NCI-H748 treated with DMSO at 0.1 percent for 48 hours (cell line): ENCODE results near the gene HIF1AN.
A peak's percentile ranks its signal among the peaks of the same experiment; 100 is the strongest.

Experiments
- DNase-seq: peaks from one replicate; lab custom pipeline; 2025; lab: John Stamatoyannopoulos, UW

The HIF1AN gene

DNA sequence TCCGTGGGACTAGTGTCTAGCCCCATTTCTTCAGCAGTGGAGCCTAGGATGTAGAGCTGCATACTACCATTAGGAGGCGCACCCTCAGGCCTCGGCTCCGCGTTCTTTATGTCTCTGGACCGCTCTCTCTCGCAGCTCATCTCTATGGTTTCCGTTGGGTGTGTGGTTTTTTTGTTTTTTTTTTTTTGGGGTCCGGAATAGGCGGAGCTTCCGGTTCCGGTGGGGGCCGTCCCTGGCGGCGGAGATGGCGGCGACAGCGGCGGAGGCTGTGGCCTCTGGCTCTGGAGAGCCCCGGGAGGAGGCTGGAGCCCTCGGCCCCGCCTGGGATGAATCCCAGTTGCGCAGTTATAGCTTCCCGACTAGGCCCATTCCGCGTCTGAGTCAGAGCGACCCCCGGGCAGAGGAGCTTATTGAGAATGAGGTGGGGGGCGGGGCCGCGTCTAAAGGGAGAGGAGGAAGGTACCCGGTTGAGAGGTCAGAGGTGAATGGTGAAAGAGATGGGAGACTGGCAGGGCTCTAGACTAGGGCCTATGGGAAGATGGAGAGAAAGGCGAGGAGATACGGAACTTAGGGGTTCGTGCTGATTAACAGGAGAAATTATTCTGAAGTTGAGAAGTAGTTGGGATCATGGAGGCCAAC lies at the start of gene HIF1AN:
HIF1AN (plus strand) TSS at position 229 of the 639 bp plus-strand sequence; CDS start at position 245, 16 bp downstream.
- DNase-seq, result peak; percentile 85

DNA sequence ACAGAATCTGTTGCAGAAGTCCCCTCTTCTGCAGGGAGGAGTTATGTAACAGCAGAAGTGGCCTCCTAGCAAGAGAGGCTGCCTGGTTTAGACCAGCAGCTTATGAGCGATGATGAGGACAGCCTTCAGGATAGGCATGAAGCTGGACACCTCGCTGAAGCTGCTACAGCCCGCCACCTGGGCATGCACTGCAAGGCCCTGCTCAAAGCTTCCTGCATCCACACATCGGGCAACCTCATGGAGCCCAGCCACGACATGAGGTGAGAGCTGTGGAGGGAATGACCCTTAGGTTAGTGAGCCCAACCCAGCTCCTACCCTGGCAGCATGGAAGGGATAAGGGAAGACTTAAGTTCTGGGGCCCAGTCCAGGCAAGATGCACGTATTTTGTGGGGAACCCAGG lies 48.2 kb upstream of the HIF1AN start:
- no peak for DNase-seq

- no peak for DNase-seq
Observed at GRCh38 chr10:100489396-100489795, 46.3 kb upstream of the HIF1AN start.

DNA sequence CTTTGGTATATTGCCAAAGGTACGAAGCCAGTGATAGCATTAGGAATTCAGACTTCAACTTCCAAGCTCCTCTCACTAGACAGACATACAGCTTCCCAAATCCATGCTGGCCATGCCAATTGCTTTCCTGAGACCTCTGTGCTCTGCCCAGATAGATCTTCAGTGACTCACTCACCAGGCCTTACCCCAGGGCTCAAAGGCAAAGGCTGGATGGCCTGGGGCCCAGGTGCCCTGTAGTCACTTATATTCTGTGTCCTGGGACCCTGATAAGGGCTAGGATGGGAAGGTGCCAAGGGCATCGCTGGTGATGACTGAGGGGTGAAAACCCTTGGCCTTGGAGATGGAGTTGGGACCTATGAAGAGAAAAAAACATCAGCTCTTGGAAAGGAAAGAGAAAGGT lies 45.2 kb upstream of the HIF1AN start:
- no peak for DNase-seq

DNA sequence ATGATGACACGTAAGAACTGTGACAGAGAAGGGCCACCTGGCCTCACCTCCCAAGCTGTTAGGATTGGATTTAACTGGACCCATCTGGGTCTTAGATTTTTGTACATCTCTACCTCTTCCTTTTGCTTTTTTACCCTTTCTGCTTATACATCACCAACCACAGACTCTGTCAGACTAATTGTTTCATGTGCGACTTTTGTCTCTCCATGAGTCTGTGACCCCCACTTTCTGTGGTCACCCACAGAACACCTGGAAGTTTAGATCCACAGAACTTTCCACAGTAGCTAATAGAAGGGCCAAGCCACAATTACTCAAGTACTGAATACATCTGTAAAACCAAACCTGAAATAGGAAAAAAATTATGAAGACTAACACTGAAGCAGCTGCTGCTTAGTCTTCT lies 39.2 kb upstream of the HIF1AN start:
- DNase-seq, result no peak

DNA sequence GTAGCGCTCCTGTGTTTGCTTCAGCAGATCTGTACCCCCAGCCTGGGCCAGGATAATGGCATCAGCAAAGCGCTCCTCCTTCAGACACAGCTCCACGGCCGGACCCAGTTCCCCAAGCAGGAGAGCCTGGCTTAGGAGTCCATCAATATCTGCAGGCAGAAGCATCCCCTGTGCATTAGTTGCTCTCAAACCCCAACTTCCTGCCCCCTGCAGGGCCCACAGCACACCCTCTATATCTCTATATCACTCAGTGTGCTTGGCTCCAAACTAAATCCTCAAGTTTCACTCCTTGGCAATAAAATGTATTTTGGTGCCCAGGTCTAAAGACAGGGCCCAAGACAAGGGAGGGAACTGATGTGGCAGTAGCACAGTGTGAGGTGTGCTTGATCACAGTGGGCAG lies 37.7 kb upstream of the HIF1AN start:
- no peak for DNase-seq

GRCh38 chr10:100501423-100501822 lies 34.3 kb upstream of the HIF1AN start:
- DNase-seq, result no peak

GRCh38 chr10:100502926-100503494 lies 32.7 kb upstream of the HIF1AN start:
- DNase-seq, result no peak

GRCh38 chr10:100504096-100504495 lies 31.6 kb upstream of the HIF1AN start:
- DNase-seq, result no peak

- no peak for DNase-seq
Observed at GRCh38 chr10:100505164-100505563, 30.6 kb upstream of the HIF1AN start.

DNA sequence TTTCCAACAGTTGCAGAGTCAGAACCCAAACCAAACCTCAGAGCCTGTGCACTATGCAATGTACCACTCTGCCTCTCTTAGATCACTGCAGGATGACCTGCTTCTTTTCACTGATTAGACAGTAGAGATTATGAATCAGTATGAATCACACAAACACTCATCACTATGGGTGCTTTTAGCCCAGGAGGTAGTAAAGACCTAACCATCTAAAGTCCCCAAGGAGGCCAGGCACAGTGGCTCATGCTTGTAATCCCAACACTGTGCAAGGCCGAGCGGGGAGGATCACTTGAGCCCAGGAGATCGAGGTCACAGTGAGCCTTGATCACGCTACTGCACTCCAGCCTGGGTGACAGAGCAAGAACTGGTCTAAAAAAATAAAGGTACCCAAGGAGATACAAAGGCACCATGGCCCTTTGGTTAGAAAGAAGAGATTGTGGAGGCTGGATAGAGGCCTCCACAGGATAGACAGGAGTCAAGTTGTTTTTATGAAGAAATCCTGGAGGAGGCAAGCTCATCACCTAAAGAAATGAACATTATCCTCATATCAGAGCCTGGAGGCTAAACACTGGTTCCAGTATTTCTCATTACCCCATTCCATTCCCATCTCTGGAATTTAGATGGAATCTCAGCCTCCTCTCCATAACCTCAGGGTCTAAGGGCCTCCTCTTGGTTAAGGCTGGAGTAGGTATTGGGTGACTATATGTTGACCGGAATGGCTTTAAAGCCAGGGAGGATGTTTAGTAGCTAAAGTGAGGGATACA lies 29.0 kb upstream of the HIF1AN start:
- DNase-seq, result no peak

DNA sequence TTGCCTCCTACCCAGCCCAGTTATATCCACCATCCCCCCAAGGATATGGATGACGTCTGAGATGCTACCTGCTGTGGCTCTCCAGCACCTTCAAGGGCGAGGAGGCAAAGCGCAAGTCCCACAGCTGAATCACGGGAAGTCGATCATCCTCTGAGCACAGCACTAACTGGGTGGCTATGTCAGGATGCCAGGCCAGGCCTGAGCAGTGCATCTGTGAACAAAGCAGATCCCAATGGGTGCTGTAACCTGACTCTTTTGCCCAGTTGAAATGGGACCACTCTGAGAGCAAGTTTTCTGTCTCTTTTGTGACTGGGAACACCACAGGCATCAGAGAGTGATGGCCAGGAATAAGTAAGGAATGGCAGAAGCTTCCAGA lies 28.4 kb upstream of the HIF1AN start:
- DNase-seq, result no peak

DNA sequence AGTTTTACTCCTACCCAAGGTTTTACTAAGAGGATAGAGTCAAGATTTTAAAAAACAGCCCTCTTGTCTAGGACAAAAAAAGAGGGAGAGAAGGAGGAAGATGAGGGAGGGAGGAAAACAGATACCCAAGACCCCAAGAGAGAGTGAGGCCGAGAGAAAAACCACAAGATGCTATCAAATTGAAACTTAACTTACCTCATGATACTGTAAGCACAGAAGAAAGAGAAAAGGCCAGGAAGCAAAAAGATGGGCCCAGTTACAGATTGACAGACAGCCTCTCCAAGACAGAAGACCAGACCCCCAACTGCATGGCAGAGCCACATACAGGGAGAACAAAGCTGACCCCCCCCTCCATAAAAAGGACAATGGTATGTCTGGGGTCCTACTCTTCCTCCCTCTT lies 27.5 kb upstream of the HIF1AN start:
- no peak for DNase-seq

GRCh38 chr10:100508691-100509150 lies 27.0 kb upstream of the HIF1AN start:
- peak; percentile 15 for DNase-seq

DNA sequence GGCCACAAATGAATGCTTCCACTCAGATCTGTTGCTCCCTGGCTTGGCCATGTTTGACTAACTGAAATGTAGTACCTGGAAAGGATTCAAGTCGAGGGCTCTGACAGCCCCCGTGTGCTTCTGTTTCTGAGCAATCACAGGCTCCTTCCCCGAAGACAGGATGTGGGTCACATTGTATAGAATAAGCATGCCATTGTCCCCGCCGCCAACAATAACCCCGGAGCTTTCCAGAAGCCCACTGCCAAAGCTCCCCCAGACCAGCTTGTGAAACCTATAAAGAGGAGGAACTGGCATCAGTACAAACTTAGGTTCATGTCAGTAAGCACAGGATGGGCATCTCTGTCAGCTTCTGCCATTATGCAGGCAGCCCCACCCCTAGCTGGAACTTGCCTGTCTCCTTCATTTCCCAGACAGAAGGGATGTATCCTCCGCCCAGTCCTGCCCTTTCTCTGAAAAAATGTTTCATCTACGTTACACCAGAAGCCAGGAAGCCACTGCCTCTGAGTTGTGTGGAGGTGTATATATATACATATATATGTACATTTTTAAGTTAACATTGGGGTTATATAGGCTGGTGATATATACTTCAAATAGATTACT lies 26.4 kb upstream of the HIF1AN start:
- DNase-seq, result no peak

DNA sequence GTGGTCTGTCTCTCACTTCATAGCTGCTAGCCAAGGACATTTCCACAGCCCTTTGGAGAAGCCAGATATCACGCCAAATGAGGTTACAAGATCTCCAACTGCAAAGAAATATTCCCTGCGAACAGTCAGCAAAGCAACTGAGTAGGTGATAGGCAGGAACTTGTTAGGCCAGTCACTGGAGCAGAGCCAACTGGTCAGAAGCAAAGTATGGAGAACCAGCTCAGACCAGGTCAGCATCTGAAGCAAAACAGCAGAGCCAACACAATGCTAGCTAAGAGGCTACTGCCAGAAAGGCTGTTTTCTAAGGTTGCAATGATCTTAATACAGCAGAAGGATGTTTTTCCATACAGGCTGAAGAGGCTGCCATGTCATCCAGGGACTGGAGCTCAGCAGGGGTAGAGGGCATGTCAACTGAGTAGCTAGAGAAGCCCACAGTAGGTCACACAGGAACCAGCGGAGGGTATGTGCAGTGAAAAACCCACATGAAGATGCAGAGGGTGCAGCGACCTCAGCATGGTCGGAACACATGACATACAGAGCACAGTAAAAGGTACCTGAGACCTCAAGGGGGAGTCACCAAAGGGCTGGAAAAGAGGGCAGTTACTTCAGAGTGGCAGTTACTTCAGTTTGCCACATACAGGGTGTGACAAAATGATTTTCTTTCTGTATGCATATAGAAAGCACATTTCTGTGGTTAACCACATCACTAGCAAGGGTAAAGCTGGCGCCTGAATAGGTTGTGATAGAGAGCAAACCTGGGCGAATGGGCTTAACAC lies 25.0 kb upstream of the HIF1AN start:
- no peak for DNase-seq

GRCh38 chr10:100515612-100516011 lies 20.1 kb upstream of the HIF1AN start:
- no peak for DNase-seq

DNA sequence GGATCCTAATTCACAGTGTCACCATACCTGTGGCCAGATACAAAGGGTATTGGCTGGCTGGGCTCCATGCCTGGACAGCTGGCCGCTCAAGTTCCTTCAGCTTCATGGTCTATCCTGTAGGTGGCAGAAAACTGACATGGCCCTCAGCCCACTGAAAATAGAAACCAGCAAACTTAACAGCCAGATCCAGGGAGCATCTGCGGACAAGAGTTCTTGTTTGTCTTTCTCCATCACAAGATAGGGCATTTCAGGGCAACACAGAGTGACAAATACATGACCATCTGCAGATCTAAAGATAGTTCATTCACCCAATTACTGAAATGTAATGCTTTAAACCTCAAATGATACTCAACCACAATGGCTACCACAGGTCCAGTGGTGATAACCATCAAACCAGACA lies 18.9 kb upstream of the HIF1AN start:
- no peak for DNase-seq

DNA sequence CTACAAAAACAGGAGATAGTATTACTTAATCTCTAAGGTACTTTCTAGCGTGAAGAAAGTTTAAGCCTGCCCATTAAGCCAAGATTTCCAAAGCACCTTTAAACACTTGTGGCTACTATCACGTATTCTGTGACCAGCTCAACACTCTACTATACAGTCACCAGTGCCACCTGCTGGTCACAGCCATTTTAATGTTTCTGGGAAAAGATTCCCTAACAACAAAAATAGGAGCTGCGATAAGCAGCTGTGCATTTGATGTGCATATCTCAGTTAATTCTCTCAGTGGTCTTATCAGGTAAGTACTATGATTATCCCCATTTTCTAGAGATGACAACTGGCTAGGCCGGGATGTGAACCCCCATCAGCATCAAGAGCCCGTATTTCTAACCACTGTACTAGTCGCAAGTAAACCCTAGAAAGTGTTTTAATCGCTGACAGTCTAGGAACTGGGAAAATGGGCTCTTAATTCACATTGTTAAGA lies 16.9 kb upstream of the HIF1AN start:
- peak; percentile 50 for DNase-seq

DNA sequence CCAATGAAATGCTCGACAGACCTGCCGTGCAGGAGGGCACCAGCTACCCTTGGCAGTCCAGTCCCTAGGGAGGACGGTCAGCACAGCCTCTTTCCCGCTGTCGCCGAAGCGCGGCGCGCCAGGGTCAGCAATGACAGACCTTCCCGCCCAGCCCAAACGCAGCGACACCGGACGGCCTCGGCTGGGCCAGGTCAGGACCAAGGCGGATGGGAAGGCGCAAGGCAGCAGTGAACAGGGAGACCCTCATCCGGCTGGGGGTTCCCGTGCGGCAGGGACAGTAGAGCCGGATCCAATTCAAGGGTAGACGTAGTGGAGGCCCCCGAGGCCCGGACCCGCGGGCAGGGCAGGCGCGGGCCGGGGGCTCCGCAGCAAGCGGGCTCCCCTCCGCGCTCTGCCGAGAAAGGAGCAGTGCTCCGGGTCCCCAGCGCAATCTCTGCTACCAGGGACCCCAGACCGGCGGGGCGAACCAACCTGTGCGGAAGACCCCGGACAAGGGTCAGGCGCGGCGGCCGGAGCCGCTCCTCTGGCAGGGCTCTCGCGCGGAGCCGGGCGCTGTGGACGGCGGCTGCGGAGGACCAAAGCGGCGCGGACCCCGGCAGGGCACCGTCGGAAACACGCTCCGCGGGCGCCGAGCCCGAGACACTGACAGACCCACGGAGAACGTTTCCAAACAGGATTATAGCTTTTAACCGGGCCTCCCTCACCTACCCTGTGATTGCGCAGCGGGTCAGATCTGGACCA lies 16.3 kb upstream of the HIF1AN start, which contains the start of gene SEC31B:
SEC31B (minus strand) TSS at position 551 of the 741 bp plus-strand sequence. CDS start 2,909 bp downstream, outside the sequence.
- peak; percentile 28 for DNase-seq

DNA sequence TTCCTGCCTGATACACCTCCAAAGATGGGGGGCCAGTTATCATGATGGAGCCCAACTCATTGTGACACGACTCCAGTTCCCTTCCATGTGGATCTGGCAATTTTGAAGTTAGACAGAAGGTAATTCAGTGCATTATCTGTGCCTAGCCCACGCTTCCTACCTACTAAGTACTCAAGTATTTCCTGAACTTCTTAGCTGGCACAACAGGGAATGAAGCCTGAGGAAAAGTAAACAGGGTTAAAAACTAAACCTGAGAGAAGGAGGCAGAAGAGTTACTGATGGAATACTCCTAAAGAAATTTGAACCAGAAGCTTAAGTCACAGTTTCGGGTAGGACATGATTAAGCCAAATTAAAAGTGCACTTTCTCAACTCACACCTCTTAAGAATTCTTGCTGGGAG lies 14.9 kb upstream of the HIF1AN start:
- no peak for DNase-seq
